Stimulated activated CD4-positive, alpha-beta T cell treated with anti-CD3 and anti-CD28 coated beads, Interleukin-4, amount 100 ng/mL, for 4 hours (primary cell): Measurements from ENCODE around the gene MAGEF1.

Experiments used
- DNase-seq, 2 experiments: peaks; one replicate each; pipeline ENCODE4 v3.0.0-alpha.2; 2020

Gene MAGEF1

GRCh38 chr3:184687363-184688015 is 24.4 kb downstream of the MAGEF1 start:
- DNase-seq, result no peak

DNA sequence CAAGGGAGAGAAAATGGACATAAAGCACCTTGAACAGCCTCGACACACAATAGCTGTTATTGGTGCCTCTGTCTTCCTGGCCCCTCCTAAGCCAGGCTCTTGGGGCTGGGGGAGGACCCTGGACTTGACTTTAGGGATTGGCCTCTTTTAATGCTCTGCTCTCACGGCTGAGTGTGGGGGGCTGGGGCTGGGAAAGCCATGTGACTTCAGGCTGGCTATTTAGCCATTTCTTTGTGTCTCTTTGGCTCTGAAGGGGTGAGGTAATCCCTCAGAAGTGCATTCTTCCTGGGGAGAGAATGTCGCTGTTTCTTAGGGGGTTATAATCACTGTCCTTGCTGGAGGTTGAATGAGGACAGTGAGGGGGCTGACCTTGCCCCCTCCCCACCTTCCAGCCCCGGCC is 26.2 kb downstream of the MAGEF1 start:
- DNase-seq, result no peak

DNA sequence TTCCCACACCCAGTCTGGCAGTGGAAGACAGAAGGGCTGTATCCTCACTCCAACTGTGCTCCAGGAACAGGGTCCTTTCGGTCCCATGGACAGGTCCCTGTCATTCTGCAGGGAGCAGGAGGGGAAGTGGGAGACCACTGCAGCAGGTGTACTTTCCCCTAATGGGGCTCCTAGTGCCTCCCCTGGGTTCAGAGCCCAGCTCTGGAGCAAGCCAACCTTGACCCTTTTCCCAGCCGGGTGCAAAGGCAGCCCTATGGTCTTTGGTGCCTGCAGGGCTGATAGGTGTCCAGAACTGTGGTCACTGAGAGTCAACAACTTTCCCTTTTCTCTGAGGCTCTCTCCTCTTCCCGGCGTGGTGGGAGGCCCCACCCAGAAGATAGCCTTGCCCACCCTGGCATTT is 26.8 kb downstream of the MAGEF1 start:
- no peak for DNase-seq

DNA sequence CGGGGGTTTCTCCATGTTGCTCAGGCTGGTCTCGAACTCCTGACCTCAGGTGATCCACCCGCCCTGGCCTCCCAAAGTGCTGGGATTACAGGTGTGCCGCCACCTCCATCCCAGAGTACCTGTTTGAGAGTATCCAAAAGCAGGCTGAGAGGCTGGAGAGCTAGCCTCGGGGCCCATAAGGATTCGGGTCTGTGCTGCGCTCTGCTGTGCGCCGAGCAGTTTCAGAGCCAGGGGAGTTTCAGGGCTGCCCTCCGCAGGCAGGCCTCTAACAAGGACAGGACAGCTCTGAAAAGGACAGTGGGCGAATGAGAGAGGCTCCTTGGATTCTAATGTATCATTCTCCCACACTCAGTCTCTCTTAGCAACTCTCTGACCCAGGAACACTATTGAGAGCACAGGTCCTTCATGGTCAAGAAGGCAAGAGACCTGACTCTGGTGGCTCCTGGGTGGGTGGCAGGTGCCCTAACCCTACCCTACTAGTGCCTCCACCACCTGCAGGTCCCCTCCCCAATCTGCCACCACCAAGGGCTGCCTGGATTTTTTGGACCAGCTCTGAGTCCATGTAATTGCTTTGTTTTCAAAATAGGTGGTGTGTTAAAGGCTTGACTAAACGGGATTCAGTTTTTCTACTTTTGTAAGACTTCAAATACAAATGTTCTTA is 27.8 kb downstream of the MAGEF1 start:
- DNase-seq, result no peak

- DNase-seq, result no peak
Observed at GRCh38 chr3:184683234-184683633, 28.6 kb downstream of the MAGEF1 start.

DNA sequence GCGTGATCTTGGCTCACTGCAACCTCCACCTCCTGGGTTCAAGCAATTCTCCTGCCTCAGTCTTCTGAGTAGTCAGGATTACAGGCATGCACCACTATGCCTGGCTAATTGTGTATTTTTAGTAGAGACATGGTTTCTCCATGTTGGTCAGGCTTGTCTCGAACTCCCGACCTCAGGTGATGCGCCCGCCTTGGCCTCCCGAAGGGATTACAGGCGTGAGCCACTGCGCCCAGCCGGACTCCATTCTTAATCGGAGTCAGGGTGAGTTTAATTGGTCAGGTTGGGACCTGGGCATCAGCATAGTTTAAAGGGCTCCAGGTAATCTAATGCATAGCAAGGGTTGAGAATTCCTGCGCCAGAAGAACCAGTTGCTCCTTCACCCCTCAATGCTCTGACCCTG is 29.2 kb downstream of the MAGEF1 start:
- DNase-seq, result no peak

GRCh38 chr3:184680385-184681345 is 31.2 kb downstream of the MAGEF1 start:
- DNase-seq, result no peak

DNA sequence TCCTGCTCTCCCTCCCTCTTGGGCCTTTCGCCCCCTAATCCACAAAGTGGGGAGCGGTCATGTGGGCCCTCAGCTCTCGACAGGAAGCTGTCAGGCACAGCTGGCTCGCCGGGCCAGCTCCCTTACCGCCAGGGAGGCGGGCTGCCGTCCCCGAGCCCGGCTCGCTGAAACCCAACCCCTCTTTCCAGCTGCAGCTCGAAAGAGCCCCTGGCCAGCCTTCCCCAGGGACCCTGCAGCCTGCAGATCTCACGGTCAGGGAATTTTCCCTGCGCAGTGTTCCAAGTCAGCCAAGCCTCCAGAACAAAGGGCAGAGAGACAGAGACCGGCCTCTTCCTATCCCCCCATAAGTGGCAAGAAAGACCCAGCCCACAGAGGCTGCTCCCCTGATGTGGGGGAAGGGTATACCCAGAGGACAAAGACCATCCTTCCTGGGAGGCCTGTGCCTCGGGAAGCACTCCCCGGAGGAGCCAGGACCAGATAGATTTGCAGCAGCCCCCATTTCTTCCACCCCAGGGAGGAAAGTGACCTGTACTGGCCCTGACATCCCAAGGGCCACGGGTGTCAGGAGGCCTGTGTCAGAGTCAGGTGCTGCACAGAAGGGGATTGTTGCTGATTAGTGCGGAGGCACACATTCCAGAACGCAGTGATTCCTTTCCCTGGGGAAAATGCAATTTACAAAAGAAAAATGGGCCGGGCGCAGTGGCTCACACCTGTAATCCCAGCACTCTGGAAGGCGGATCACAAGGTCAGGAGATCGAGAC is 32.6 kb downstream of the MAGEF1 start:
- DNase-seq, result no peak

DNA sequence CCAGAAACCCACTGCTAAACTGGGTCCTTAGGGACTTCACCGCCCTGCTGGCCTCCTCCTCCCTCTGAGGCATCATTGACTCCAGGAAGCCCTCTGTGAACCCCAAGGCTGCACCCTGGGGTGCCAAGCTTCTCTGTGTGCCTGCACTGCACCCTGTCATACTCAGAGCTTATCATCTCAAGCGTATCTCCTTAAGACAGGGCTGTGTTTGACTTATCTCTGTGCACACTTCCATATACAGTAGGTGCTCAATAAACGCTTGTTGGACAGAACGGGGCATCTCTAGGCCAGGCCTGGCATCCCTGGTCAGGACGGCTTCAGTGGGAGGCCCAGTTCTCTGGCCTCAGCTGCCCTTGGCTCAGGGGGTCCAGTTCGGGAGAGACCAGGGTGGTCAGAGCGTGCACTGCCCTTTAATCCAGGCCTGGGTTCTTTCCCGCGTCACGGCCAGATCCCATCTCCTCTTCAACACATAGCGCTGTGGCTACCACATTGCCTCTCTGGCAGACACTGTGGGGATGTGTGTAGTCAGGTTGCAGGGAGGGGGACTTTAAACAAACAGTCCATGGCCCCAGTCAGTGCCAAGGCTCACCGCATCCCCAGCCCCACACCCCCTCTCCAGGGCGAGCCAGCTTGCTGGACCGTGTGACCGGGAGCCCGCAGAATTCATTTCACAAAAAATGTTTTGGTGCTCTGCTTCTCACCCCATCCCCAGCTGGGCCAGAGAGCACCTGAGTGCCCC is 33.4 kb downstream of the MAGEF1 start:
- DNase-seq, result no peak

GRCh38 chr3:184677344-184678316 is 34.2 kb downstream of the MAGEF1 start:
- no peak for DNase-seq

DNA sequence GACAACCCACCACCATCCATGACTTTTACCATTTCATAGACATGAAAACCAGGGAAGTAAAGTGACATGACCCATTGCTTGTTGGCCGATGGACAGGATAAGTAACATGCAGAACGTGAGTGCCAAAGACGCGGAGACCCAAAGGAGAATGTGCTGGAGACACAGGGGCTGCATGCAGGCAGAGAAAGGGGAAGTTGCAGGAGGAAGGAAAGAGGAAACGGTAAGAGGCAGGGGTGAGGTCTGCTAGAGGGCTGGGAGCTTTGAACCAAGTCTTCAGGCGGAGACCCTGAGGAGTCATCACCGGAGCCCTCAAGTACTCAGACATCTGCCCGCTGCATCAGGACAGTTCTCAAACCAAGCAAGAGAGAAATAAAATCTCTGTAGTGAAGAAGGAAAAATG is 34.9 kb downstream of the MAGEF1 start:
- DNase-seq, result no peak

DNA sequence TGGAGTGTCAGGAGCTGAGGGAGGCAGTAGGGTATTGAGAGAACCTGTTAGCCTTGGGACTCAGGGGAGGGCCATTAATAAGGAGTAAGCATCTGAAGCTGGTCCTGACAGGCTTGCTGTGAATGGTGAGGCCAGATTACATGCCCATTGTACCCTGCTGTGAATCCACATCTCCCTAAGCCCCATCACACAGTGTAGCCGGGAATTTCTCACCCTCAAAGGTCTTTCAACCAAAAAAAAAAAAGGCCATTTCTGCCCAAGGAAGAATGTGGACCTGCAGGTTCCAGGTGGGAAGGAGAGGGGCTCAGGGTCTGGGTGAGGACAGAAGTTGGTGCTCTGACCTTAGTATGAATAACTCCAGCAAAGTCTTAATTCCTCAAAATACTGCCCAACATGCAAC is 37.2 kb downstream of the MAGEF1 start:
- DNase-seq, result no peak

DNA sequence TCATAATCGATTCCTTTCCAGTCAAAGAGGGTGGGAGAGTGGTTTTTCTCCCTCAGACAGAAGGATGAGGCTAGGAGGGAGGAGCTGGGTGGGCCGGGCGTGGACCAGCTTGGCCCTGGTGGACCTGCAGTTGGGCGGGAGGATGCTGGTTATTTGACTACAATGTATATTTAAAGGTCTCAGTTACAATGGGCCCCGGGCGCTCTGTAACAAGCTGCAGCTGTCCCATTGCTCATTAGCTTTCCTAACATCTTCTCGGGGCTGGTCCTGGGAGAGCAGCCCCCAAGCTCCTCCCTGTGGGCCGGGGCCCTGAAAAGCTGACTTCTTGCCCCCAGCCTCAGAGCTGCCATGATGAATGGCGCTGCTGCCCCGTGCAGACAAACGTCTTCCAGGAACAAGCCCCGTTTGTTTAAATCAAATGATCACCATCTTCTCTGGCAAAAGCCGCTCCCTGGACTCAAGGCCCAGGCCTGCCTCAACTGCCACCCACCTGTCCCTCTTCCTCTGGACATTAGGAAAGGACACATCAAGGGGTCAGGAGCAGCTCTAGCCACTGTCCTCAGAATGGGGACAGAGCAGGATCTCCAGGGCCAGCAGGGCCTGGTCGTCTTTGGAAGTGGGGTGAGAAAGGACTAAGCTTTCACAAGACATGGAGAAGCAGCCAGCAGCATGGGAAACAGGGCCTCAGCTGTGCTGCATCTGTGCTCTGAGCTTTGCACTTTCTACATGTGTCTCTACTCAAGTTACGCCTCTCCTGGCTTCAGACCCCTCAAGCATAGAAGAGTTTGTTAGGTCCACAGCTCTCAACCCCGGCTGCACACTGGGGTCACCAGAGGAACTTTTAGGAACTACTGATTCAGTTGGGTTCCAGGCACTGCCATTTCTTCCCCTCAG is 38.6 kb downstream of the MAGEF1 start:
- DNase-seq, result no peak

DNA sequence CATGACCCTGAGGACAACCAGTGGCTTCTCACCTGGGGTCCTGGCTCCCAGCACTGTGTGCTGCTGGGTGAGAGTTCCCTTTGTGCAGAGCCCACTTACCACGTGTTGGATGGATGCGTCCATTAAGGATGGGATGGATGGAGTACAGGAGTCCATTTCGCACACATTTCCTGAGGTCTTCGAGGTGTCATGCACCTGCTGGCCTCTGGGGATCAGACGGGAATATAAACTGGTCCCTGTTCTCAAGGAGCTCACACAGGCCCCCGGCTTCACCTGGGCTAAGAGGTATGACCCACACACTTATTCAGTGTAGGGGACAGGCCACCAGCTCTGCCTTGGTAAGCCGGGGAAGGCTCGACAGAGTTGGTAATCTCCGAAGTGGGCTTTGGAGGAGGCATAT is 39.5 kb downstream of the MAGEF1 start:
- no peak for DNase-seq

DNA sequence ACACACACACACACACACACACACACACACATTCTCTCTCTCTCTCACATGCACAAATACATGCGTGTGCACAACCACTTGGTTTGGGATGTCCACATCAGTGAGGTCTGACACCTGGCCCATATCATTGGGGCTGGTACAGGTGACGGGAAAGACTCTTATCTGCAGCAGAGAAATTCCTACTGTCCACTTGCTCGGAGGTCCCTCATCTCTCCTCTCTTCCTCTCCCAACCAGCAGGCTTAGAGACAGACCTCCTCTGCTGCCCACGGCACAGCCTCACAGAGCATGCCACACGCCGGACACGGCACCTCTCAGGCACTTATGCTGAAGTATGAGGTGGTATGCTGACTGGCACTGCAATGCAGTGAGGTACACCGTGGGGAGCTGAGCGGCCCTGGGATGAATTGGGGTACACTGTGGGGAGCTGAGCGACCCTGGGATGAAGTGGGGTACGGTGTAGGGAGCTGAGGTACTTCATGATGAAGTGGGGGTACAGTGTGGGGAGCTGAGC is 41.7 kb downstream of the MAGEF1 start:
- DNase-seq, result no peak

GRCh38 chr3:184669578-184669977 is 42.3 kb downstream of the MAGEF1 start:
- DNase-seq, result no peak

- DNase-seq, result no peak
Observed at GRCh38 chr3:184666442-184666841, 45.4 kb downstream of the MAGEF1 start.

DNA sequence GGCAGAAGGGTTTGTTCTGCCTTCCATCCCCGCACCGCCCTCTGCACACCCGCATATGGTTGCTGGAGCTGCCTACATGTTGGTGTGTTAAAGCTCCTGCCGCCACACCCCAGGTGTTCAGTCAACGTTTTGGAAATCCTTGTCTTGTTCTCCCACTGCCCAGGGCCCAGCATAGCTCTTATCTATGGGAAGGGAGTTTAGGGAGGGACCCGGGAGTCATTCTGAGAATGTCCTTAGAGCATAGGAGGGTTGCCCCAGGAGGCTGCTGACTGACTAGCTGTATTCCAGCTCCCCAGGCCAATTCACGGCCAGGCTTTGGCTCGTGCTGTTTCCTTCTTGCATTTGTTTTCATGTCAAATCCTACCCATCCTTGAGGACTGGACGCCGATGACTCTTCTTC is 46.8 kb downstream of the MAGEF1 start:
- no peak for DNase-seq

DNA sequence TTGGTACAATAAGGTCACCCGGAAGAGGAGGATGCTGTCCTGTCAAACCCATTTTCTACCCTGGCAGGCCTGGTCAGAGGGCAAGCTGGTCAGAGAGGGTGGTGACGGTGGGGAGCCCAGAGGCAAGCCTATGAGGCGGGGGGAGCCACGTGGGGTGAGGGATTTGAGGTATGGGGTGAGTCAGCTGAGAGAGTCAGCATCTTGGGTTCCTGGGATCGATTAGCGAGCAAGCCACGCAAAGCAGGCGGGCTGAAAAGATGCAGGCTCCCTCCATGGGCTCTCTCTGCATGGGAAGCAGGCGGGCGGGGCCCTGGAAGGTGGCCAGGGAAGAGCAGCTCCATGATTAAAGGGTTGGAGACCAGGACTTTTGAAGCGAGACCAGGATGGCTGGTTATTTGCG is 48.1 kb downstream of the MAGEF1 start:
- no peak for DNase-seq

DNA sequence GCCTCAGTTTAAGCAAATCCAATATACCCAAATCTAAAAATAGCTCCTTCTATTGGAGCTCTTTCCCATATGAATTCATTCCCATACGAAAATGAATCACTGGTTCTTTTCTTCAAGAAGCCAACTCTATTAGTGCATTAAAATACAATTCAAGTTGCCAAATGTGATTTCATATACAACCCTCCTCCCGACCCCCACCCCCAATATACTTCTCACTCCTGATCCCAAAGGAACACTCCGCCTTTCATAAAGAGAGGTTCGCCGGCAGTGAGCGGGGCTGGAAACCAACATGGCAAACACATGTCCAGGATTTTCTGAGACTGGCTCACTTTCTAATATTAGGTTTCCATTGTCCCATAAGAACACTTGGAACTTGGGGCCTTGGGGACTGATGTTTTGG is 48.5 kb downstream of the MAGEF1 start:
- DNase-seq, result no peak
